ENCODE results near the gene ARNT2.

Gene ARNT2

GRCh38 chr15:80414546-80415357 is 10.6 kb downstream of the ARNT2 start:
- FAIRE-seq, result no peak

DNA sequence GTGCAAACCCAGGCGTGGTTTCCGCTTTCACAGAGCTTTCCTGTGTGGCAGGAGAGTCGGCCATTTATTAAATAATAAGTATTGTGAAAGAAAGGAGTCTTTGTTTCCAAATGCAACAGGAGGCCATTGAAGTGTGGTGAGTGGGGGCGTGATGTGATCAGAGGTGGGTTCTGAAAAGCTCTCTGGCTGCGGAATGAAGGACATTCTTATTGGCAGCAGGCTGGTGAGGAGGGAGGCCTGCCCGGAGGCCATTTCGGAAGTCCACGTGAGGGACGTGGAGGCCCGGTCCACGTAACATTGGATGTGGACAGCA is 11.1 kb downstream of the ARNT2 start:
- no peak for FAIRE-seq

DNA sequence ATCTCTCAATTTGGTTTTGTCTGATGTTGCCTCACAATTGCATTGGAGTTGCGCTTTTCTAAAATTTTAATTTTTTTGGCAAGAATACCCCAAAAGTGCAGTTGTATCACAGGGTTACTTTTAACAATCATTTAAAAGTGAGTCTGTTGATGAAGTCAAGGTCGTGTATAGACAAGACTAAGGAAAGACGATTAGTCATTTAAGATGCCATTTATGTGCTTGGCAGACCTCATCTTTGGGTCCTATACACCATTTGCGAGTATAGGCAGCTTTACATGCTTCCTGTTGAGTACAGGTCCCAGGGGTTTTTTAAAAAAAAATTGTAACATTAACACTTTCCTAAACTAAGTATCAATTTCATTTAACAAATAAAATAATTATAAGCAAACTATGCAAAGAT is 12.5 kb downstream of the ARNT2 start:
- FAIRE-seq, result no peak

DNA sequence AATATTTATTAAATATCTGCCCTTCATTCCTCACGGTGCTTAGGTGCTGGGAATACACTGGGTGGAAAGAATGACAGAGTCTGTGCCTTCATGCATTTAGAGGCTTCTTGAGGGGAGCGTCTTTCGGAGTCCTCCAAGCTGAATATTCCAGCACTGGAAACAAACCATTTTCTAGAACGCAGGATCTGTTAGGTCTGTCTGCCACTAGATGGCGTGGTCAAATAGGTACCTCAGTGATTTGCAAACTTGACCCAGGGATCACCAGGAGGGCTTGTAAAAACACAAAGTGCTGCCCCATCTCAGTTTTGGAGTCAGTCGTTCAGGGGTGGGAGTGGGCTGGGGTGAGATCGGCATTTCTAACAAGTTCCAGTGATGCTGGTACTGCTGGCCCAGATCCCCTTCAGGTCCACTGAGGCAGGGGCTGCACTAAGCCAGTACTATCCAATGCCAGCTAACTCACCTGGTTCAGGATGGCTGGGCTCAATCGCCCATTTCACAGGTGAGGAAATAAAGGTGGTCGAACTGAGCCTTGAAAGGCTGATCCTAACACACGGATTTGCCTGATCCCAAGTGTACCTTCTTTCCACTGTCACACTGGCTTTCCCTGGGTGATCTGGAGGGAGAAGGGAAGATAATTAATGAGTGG is 14.8 kb downstream of the ARNT2 start:
- FAIRE-seq, result no peak

DNA sequence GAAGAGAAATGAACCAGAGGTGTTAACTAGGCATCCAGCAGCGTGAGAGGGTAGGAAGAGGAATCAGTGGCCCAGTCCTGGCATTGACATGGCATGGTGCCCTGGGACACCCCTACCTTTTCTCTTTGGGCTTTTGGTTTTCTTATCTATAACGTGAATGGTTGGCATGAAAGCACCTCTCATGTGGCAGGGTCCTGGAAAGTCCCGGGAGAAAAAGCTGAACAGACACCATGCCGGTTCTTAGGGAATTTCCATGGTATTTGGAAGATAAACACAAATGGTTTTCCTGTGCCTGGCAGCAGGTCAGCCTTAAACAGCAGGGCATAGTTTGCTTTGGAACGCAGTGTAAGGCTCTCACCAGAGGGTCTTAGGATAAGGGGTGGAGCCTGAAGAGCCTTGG is 15.4 kb downstream of the ARNT2 start:
- FAIRE-seq, result no peak

GRCh38 chr15:80420658-80421057 is 16.5 kb downstream of the ARNT2 start:
- FAIRE-seq, result no peak

- no peak for FAIRE-seq
These were observed 19.0 kb downstream of the ARNT2 start for GRCh38 chr15:80423215-80423614.

DNA sequence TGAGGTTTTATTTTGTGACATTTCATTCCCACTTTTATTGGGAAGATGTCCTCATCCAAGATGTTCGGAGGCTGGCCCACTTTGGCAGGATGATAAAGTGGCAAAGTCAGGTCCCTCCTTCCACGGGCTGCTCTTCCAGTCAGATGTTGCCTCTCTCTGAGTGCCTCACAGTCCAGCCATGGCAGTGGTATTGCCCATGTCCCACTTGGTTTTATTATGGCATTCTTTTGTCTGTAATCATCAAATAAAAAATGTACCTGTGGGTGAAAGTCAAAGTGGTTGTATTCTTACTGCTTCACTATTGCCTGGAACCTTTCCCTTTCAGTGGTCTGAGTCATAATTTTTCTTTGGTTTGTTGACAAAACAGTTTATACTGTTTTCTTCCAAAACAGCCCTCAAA is 20.2 kb downstream of the ARNT2 start:
- no peak for FAIRE-seq

- no peak for FAIRE-seq
These were observed 22.1 kb downstream of the ARNT2 start for GRCh38 chr15:80426316-80426715.

DNA sequence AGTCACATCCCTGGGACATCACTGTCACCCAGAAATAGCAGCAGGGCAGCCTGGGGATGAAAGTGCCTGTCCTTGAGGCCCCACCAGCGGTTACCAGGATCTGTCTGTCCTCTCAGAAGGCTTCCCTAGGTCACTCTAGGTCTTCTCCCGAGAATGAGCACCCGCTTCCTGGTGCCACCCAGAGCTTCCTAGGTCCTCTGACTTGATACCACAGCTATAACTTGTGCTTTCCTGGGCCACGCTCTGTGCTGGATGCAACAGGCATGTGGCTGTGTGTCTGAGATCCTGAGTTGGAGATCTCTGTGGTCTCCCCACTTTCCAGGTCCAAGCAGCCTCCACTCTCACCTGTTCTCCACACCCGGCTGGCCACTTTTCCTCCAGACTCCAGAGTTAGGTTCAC is 25.8 kb downstream of the ARNT2 start:
- FAIRE-seq, result no peak

DNA sequence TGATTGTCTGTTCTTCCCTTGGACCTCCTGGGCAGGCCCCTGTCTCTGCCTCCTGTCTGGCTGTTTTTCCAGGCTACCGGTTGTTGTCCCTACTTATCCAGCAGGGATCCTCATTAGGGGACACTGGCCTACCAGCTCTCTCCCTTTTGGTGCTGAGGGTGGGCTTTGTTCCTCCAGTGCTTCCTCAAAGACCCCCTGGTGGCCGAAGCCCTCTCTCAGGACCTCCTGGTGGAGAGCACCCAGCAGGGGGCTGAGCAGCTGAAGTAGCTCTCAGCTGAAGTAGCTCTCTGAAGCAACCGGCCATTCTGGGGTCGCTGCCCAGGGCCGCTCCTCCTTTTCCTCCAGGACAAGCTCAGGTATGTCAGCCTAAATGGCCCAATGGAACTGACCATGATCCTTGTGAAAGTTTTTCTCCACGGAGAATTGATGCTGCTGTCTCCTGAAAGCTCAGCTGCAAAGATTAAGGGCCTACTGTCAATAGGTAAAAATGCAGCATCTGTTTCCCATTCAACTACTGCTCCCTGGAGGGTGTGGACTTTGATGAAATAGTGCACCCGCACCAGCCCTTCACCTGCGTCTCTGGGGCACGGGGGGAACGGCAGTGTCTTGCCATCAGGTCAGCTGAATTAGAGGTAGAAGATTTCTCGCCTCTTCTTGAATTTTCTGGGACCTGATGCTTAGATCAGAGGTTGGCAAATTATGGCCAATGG is 27.6 kb downstream of the ARNT2 start:
- FAIRE-seq, result no peak

GRCh38 chr15:80432345-80432702 is 28.1 kb downstream of the ARNT2 start:
- FAIRE-seq, result no peak

DNA sequence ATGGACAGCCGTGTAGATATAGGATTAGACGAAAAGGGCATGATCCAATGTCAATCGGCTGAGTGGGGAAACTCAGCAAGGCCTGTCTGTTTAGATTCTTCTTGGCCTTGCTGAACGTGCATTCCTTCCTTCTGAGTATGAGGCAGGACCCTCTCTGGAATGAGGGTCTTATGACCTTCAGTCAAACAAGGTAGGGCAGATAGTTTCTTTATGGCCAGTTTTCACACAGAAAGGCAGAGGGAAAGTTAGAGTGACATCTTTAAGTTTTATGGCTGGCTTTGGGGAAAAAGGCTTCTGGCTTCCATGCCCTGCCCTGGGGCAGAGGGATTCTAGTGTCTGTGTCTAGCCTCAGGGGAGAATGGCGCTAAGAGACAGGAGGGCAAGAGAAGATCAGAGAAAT is 29.7 kb downstream of the ARNT2 start:
- FAIRE-seq, result no peak

GRCh38 chr15:80434926-80435720 is 30.9 kb downstream of the ARNT2 start:
- no peak for FAIRE-seq

- FAIRE-seq, result no peak
These were observed 32.5 kb downstream of the ARNT2 start for GRCh38 chr15:80436511-80437307.

DNA sequence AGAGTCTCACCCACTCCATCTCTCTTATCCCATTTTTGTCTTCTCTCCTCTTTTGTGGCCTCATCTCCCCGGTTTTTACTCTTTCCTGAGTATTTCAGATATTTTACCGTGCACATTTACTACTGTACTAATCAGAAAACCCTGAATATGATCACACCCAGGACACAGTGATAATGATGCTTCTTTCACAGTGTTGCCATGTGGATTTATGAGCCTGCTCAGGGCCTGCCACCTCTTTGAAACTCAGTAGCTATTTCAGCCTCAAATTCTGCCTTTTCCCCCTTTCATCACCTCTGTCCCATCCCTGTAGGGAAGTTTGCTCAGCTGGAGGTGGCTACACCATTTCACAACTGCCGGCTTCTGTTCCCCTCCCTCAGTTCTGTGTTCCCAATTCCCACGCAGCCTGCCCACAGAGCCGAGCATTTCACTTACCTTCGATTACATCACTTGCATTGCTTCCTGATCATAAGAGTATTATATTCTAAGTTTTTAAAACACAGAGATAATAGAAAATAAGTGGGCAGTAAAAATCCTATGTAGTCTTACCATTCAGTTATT is 33.2 kb downstream of the ARNT2 start:
- FAIRE-seq, result no peak

- no peak for FAIRE-seq
These were observed 35.0 kb downstream of the ARNT2 start for GRCh38 chr15:80439140-80439539.

- no peak for FAIRE-seq
These were observed 35.8 kb downstream of the ARNT2 start for GRCh38 chr15:80440024-80440423.

DNA sequence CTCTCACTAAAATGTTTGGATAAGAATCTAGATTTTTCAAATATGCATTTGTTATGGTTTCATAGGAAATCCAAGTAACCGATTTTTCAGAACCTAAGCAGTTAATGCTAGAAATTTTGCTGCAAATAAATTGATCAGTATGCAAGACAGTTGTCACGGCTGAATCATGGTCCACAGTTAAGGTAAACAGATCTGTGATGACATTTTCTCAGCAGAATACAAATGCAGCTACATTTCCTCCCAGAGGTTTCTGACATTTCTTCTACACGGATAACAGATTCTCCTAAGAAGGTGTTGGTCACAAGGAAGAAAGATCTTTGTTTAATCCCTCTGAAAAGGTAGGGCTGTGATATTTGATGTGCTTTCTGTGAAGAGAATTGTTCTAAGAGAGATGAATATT is 36.9 kb downstream of the ARNT2 start:
- no peak for FAIRE-seq

GRCh38 chr15:80441714-80442113 is 37.5 kb downstream of the ARNT2 start:
- FAIRE-seq, result no peak

DNA sequence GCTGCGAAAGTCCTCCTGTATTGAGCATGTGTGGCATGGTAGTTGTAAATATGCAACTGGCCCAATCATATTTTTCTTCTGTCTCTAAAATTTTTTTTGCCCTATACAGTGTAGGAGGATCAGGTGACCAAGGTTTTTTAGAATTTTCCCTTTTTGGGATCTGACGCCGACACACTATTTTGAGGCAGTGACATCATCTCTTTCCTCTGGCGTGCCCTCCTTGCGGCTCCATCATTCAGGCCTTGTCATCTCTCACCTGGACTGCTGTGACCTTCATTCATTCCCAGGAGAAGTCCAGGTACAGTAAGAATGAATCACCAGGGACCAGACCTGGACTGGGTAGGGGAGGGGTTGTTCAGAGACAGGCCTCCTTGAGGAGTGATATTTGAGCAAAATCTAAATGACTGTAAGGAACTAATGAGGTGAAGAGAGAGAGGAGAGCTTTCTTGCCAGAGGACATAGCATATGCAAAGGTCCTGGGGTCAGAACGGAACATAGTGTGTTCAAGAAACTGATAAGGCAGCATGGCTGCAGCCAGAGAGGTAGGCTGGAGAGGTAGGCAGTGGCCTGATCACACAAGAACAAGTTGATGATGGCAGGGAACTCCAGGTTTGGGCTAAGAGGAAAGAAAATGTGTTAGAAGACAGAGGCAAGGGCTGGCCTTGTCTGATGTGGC is 38.7 kb downstream of the ARNT2 start:
- FAIRE-seq, result no peak

Measured in islet of Langerhans (tissue), 1 donor.